CD4-positive, alpha-beta T cell (primary cell): ENCODE results near the gene GPR107. TPM values are rescaled to one million over a fixed set of nuclear protein-coding genes. Genes with fewer than 3 reads are reported as not detected.
A peak's percentile ranks its signal among the peaks of the same experiment; 100 is the strongest.

ENCODE experiments used
- ATAC-seq: fragments of 200-7000 bp; cut with Tn5 transposase; one replicate; pipeline ENCODE4 v1.10.0; 2022; ENCODE audit warnings: mild to moderate bottlenecking; ENCODE audit not compliant: poor library complexity
- CTCF ChIA-PET: fragments of 350-600 bp; sonication (Branson Sonifier 250); formaldehyde crosslinking; loops from one replicate; lab custom pipeline; 2021; ENCODE audit warnings: antibody characterized with exemption, inconsistent platforms; lab: Charles Lee
- POLR2A ChIA-PET: fragments of 350-600 bp; sonication (Branson Sonifier 250); formaldehyde crosslinking; loops from one replicate; lab custom pipeline; 2021; ENCODE audit warnings: antibody characterized with exemption, inconsistent platforms; lab: Charles Lee
- DNase-seq, 14 experiments: peaks; one replicate each; pipeline ENCODE4 v3.0.0-alpha.2; 2013 to 2020; ENCODE audit warnings: mixed read lengths in 2 of 14
- H3K27ac ChIP-seq, 2 donors: one replicate each; pipeline versions ENCODE4 v1.5.1 to v1.7.0; 2013; ENCODE audit warnings: low read length in 2 of 2, low read depth in 1 of 2, mild to moderate bottlenecking in 1 of 2
- H3K27me3 ChIP-seq, 2 experiments: 1 replicate in 1 of 2; 2 replicates in 1 of 2; pipeline versions ENCODE4 v1.6.1 to v1.7.0; 2013; ENCODE audit warnings: low read length in 2 of 2, control low read depth in 1 of 2, mild to moderate bottlenecking in 1 of 2, moderate library complexity in 1 of 2; ENCODE audit not compliant: insufficient read depth in 2 of 2, control insufficient read depth in 1 of 2
- H3K36me3 ChIP-seq: one replicate; pipeline ENCODE4 v1.6.1; 2013; ENCODE audit warnings: low read length, control low read depth; ENCODE audit not compliant: insufficient read depth
- H3K4me1 ChIP-seq: one replicate; pipeline ENCODE4 v1.6.1; 2013; ENCODE audit warnings: low read length, control low read depth; ENCODE audit not compliant: insufficient read depth
- H3K4me3 ChIP-seq: one replicate; pipeline ENCODE4 v1.5.1; 2013; ENCODE audit warnings: mild to moderate bottlenecking, low read length, moderate library complexity
- H3K9me3 ChIP-seq, 2 experiments: 1 replicate in 1 of 2; 2 replicates in 1 of 2; pipeline versions ENCODE4 v1.6.1 to v1.7.0; 2013; ENCODE audit warnings: low read length in 2 of 2, mild to moderate bottlenecking in 2 of 2, control low read depth in 1 of 2, moderate library complexity in 1 of 2; ENCODE audit not compliant: control insufficient read depth in 1 of 2, insufficient read depth in 1 of 2
- H3K27ac Mint-ChIP-seq: one replicate; pipeline ENCODE4 v1.8.0; 2020; ENCODE audit warnings: mixed read lengths
- H3K27me3 Mint-ChIP-seq: one replicate; pipeline ENCODE4 v1.8.0; 2021; ENCODE audit warnings: mixed read lengths
- H3K36me3 Mint-ChIP-seq: one replicate; pipeline ENCODE4 v1.8.0; 2021; ENCODE audit warnings: low read depth, mixed read lengths
- H3K4me1 Mint-ChIP-seq: one replicate; pipeline ENCODE4 v1.8.0; 2021; ENCODE audit warnings: low read depth, mixed read lengths
- H3K4me3 Mint-ChIP-seq: one replicate; pipeline ENCODE4 v1.8.0; 2020; ENCODE audit warnings: mild to moderate bottlenecking, mixed read lengths
- H3K9me3 Mint-ChIP-seq: one replicate; pipeline ENCODE4 v1.8.0; 2020; ENCODE audit warnings: mixed read lengths
- intact Hi-C, 2 experiments: fragments of 100-400 bp; cut with DNase I in 1 of 2; cut with micrococcal nuclease in 1 of 2; formaldehyde crosslinking; loops; one replicate each; pipeline versions ENCODE4 v1.15.1 to v1.9.0; 2023 to 2025; cut with DNase I, micrococcal nuclease
- total RNA-seq, 174 experiments: library from RNA in 2 of 174; stranded (reverse) in 2 of 174; gene quantifications; one replicate each; pipeline ENCODE4 v1.2.3 and lab custom pipeline; 2021 to 2026
- TF ChIP-seq, protein P1 (sequence below): fragments of 200-600 bp; IDR thresholded peaks from one replicate; pipeline ENCODE4 v1.8.0; 2022; ENCODE audit warnings: antibody characterized with exemption, mild to moderate bottlenecking

The GPR107 gene
- total RNA-seq, 2 experiments from 2014 or later = 18.9 to 19.2 TPM

GRCh38 chr9:130104491-130105193, 50.9 kb downstream of the GPR107 start:
- intact Hi-C loops = loop anchor here (5.0 kb wide), 2 partner anchors 238 to 367 kb away; no protein-coding TSS in a partner anchor
- TF ChIP-seq, protein P1, sequence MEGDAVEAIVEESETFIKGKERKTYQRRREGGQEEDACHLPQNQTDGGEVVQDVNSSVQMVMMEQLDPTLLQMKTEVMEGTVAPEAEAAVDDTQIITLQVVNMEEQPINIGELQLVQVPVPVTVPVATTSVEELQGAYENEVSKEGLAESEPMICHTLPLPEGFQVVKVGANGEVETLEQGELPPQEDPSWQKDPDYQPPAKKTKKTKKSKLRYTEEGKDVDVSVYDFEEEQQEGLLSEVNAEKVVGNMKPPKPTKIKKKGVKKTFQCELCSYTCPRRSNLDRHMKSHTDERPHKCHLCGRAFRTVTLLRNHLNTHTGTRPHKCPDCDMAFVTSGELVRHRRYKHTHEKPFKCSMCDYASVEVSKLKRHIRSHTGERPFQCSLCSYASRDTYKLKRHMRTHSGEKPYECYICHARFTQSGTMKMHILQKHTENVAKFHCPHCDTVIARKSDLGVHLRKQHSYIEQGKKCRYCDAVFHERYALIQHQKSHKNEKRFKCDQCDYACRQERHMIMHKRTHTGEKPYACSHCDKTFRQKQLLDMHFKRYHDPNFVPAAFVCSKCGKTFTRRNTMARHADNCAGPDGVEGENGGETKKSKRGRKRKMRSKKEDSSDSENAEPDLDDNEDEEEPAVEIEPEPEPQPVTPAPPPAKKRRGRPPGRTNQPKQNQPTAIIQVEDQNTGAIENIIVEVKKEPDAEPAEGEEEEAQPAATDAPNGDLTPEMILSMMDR = no peak
- Mint-ChIP-seq H3K27ac (no peak overlapping the region), H3K4me3 (no peak overlapping the region), H3K36me3 (peaks cover 83% of the 10 kb centered on the region), H3K9me3 (no peaks in the 10 kb centered on the region), H3K27me3 (no peaks in the 10 kb centered on the region), H3K4me1 (peaks cover 11% of the 10 kb centered on the region)
- H3K4me1 ChIP-seq = peaks cover 13% of the 10 kb centered on the region
- ATAC-seq = no peak
- peaks cover 68% of the 10 kb centered on the region for H3K36me3 ChIP-seq
- no peak overlapping the region for H3K4me3 ChIP-seq
- ChIA-PET CTCF (interaction anchor here (0.7 kb wide), 1 partner anchor 131 kb away, joined by 3 read pairs; no protein-coding TSS in a partner anchor), POLR2A (no interaction called here)
- no peaks in the 10 kb centered on the region for H3K27me3 ChIP-seq
- no peak overlapping the region for H3K27ac ChIP-seq
- no peaks in the 10 kb centered on the region for H3K9me3 ChIP-seq
- DNase-seq = no peak

DNA sequence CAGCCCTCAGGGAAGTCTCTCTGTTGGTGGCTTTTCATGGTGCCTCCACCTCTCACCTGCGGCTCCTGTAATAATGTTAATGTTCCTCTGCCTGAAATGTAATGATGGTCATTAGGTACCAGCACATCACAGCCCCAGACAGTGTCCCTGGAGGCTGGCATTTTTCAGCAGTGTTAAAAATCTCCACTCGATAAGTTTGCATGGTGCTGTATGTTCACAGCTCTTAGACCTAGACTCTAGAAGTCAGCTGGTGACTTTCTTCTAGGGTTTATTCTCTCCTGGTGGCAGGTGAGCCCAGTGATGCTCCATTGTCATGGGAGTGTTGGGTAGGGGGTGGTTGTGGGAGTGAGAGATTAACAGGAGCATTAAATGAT, 53.1 kb downstream of the GPR107 start:
- TF ChIP-seq, protein P1 = no peak
- Histone ChIP-seq H3K27ac (no peak overlapping the region), H3K27me3 (no peaks in the 10 kb centered on the region), H3K4me1 (peaks cover 10% of the 10 kb centered on the region), H3K4me3 (no peak overlapping the region), H3K36me3 (peaks cover 67% of the 10 kb centered on the region), H3K9me3 (no peaks in the 10 kb centered on the region)
- no peaks in the 10 kb centered on the region for H3K27me3 Mint-ChIP-seq
- POLR2A ChIA-PET = interaction anchor here (1.0 kb wide), 1 partner anchor 21 kb away, joined by 6 read pairs; no protein-coding TSS in a partner anchor
- no peak overlapping the region for H3K4me3 Mint-ChIP-seq
- H3K36me3 Mint-ChIP-seq = peaks cover 80% of the 10 kb centered on the region
- peak overlapping the region; percentile 7 for H3K27ac Mint-ChIP-seq
- ATAC-seq (peak; percentile 15), DNase-seq (no peak)
- intact Hi-C loops = loop anchor here (1.0 to 5.0 kb wide), 3 partner anchors 21 to 235 kb away; no protein-coding TSS in a partner anchor
- CTCF ChIA-PET = interaction anchor here (0.6 to 3.7 kb wide), 13 partner anchors 9 to 380 kb away, joined by 3 to 52 read pairs (median 4); no protein-coding TSS in a partner anchor
- H3K4me1 Mint-ChIP-seq = peaks cover 19% of the 10 kb centered on the region
- H3K9me3 Mint-ChIP-seq = no peaks in the 10 kb centered on the region

DNA sequence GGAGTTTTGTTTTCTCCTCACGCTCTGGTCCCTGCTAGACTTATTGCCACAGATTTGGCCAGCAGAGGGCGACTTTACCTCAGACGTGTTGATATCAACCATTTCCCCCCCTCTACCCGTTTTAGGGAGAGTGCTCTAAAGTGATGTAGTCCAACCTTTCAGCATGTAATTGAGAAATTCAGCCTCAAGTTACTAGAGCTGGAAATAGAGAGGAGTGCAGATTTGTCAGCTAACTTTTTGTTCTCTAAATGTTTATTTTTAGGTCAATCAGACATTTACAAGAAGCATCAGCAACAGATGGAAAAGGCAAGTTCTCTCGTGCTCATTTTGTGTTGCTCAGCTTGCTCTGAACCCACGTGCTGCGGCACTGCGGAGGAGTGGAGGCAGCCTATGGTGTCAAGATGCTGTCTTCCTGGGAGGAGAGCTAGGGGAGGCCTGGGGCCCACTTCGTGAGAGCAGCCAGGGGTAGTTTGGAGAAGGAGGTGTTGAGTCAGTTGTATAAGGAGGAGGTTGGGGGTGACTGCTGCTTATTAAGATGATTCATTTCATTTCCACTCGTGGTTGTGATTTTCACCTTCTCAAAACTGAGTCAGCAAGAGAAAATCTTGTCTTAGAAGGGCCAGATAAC, 53.6 kb downstream of the GPR107 start:
- H3K4me3 ChIP-seq = no peak overlapping the region
- Mint-ChIP-seq H3K9me3 (no peaks in the 10 kb centered on the region), H3K27me3 (no peaks in the 10 kb centered on the region), H3K27ac (peak overlapping the region; percentile 7), H3K4me3 (no peak overlapping the region), H3K4me1 (peaks cover 19% of the 10 kb centered on the region), H3K36me3 (peaks cover 79% of the 10 kb centered on the region)
- intact Hi-C loops = loop anchor here (1.0 to 5.0 kb wide), 3 partner anchors 21 to 235 kb away; no protein-coding TSS in a partner anchor
- peaks cover 67% of the 10 kb centered on the region for H3K36me3 ChIP-seq
- peak; percentile 71 to 92 (median 84) for DNase-seq
- TF ChIP-seq, protein P1 = peak; percentile 89
- no peaks in the 10 kb centered on the region for H3K9me3 ChIP-seq
- H3K27me3 ChIP-seq = no peaks in the 10 kb centered on the region
- H3K27ac ChIP-seq = no peak overlapping the region
- POLR2A ChIA-PET = interaction anchor here (1.0 kb wide), 1 partner anchor 21 kb away, joined by 6 read pairs; no protein-coding TSS in a partner anchor
- H3K4me1 ChIP-seq = peaks cover 10% of the 10 kb centered on the region
- peak; percentile 90 for ATAC-seq
- CTCF ChIA-PET = interaction anchor here (0.6 to 3.7 kb wide), 15 partner anchors 8 to 381 kb away, joined by 3 to 52 read pairs (median 4); no protein-coding TSS in a partner anchor
